ENCODE data around the gene ITGB1. TPM values are rescaled to one million over a fixed set of nuclear protein-coding genes. Genes with fewer than 3 reads are reported as not detected.

The ITGB1 gene
- total RNA-seq, 4 donors from 2014 or later = 159 to 216 (median 209) TPM

- TF ChIP-seq, protein P1, sequence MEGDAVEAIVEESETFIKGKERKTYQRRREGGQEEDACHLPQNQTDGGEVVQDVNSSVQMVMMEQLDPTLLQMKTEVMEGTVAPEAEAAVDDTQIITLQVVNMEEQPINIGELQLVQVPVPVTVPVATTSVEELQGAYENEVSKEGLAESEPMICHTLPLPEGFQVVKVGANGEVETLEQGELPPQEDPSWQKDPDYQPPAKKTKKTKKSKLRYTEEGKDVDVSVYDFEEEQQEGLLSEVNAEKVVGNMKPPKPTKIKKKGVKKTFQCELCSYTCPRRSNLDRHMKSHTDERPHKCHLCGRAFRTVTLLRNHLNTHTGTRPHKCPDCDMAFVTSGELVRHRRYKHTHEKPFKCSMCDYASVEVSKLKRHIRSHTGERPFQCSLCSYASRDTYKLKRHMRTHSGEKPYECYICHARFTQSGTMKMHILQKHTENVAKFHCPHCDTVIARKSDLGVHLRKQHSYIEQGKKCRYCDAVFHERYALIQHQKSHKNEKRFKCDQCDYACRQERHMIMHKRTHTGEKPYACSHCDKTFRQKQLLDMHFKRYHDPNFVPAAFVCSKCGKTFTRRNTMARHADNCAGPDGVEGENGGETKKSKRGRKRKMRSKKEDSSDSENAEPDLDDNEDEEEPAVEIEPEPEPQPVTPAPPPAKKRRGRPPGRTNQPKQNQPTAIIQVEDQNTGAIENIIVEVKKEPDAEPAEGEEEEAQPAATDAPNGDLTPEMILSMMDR (IDR thresholded peaks at IDR 0.05) = no peak
- no peak for TF ChIP-seq POLR2A (IDR thresholded peaks at IDR 0.05)
- 89 to 96% methylated on average over 2 of the region's 2 CpGs for WGBS, 2 donors
- no peak overlapping the region for H3K4me3 ChIP-seq (ENCODE audit: low read depth, poor library complexity, severe bottlenecking)
- intact Hi-C loops (cut with DNase I; ENCODE audit: low total_unique reads) = no loop called here
- DNase-seq (ENCODE audit: low spot score in 2 of 2) = no peak
These were observed 103.6 kb downstream of the ITGB1 start for GRCh38 chr10:32854435-32854834.

DNA sequence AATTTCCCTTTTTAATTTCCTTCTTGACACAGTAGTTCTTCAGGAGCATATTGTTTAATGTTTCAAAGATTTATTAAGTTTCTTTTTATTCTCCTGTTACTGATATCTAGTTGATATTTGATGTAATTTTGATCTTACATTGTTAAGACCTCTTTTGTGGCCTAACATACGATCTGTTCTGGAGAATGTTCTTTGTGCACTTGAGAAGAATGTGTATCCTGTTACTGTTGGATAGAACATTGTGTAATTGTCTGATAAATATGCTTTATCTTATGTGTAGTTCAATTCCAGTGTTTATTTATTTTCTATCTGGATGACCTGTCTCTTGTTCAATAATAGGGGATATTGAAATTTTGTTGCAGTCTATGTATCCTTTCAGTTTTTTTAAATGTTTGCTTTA is 106.7 kb downstream of the ITGB1 start:
- TF ChIP-seq, protein P1 (IDR thresholded peaks at IDR 0.05) = no peak
- TF ChIP-seq POLR2A (IDR thresholded peaks at IDR 0.05) = no peak
- H3K4me3 ChIP-seq (ENCODE audit: low read depth, poor library complexity, severe bottlenecking) = no peak overlapping the region
- DNase-seq (ENCODE audit: low spot score in 2 of 2) = no peak
- WGBS, 2 donors = 0% methylated on average over 1 of the region's 1 CpG
- intact Hi-C loops (cut with DNase I; ENCODE audit: low total_unique reads) = no loop called here

All from lower leg skin (tissue), 4 donors.